T-helper 22 cell (primary cell): ENCODE data around the gene PCNP.
"Not testable (repeated sequence)": the region's sequence is repeated elsewhere in the genome, so short reads cannot be mapped to it uniquely, and the experiment has no call there.

Source experiments
- DNase-seq: peaks from one replicate; pipeline ENCODE4 v3.0.0-alpha.2; 2020; ENCODE audit warnings: low read depth

PCNP gene, protein sequence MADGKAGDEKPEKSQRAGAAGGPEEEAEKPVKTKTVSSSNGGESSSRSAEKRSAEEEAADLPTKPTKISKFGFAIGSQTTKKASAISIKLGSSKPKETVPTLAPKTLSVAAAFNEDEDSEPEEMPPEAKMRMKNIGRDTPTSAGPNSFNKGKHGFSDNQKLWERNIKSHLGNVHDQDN

DNA sequence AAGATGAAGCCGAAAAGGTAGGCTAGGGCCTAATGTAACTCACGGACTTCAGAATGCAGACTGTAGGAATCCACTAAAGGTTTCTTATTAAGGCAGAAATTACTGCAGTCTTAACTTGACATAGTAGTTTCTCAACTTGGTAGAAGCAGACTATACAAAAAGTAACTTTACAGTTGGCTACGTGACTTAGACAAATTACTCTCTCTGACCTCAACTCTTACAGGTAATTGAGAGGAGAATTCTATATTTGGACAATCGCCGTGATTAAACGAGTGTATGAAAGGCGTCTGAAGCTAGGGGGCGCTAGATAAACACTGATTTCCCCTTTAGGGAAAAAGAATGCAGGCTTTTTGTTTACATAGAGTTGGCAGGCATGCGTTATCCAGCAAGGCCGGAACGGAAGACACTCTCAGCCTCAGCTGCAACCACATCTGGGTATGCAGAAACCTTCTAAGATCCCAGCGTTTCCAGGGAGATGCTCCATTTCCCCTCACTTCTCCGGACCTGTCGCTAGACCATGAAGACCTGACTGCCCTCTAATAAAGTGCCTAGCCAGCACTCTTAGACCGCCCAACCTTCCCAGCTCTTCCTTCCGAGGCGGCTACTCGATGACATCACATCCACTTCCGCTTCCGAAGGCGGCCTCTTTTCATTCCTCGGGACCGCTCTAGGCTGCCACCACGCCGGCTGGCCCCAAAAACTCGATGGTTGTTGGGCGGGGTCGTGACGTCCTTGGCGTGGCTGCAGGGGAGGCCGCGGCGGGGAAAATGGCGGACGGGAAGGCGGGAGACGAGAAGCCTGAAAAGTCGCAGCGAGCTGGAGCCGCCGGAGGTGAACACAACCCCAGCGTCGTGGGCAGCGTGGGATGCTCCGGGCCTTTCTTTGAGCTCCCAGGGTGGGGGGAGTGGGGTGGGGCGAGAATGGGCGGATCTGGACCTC is at the start of gene PCNP:
PCNP (plus strand) TSS at position 732 of the 939 bp plus-strand sequence; CDS start at position 768, 36 bp downstream.
- DNase-seq, result peak; percentile 98

DNA sequence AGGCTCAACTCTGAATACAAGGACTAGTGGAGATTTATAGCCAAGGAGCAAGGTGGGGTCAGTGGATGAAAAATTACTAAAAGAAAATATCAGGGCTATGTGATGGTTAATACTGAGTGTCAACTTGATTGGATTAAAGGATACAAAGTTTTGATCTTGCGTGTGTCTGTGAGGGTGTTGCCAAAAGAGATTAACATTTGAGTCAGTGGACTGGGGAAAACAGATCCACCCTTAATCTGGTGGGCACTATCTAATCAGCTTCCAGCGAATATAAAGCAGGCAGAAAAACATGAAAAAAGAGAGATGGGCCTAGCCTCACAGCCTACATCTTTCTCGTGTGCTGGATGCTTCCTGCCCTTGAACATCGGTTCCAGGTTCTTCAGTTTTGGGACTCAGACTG is 46.5 kb upstream of the PCNP start:
- DNase-seq, result no peak

DNA sequence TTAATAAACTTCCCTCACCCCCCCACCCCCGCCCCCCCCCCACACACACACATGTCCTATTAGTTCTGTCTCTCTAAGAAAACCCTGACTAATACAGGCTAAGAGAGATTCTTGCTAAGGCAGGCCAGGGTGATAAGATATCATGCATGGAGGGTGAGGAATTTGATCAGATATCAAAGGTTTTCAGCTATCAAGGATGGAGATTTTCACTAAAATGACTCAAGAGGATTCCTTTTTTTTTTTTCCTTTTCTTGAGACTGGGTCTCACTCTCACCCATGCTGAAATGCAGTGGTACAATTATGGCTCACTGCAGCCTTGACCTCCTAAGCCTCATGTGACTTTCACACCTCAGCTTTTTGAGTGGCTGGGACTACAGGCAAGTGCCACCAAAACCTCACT is 46.1 kb upstream of the PCNP start:
- no peak for DNase-seq

DNA sequence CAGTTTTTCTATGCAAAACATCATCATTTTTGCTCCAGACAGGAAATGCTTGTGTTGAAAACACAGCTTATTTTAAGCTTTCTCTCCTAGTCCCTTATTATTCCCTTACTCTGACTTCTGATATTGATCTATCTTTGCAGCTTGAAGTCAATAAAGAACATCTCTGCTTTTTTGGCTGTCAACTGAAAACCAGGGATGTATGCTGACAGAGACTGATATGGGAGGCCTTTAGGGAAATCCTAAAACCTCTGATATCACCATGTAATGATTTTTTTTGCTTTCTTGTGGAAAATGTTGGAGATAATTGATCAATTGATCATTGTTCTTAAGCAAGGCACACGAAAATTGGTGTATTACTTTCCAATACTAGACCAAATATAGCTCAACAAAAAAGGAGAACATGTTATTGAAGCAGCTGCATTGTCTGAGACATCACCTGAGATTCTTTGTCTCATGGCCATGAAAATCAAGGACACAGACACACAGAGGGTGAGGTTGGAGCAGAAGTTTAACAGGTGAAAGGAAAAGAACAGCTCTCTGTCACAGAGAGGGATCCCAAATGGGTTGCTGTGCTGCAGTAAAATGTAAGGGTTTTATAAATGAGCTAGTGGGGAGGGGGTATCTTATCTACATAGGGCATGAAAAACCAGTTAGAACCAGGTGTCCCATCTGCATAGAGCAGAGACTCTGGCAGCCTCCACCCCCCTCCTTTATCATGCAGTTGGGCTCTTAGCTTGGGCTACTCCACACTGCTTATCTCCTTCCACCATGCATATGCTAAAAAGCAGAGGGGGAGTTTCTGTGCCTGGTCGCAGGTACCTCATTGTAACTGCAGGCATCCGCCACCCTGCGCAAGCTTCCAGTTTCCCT is 43.9 kb upstream of the PCNP start:
- no peak for DNase-seq

DNA sequence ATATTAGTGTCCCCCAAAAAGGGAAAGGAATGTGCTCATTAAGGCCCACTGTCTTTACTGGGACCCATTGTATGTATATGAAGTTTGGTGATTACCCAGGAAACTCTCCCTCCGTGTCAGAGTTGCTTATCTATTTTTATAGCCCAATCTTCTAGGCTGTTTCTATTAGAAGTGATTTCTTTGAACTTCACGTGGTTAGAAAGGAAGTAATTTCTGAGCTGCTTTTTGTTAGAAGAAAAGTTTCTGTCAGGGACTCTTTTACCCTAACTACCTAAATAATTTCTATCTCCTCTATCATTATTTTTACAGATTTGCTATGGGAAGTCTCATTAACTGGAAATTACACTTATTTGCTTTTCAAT is 43.3 kb upstream of the PCNP start:
- DNase-seq, result no peak

DNA sequence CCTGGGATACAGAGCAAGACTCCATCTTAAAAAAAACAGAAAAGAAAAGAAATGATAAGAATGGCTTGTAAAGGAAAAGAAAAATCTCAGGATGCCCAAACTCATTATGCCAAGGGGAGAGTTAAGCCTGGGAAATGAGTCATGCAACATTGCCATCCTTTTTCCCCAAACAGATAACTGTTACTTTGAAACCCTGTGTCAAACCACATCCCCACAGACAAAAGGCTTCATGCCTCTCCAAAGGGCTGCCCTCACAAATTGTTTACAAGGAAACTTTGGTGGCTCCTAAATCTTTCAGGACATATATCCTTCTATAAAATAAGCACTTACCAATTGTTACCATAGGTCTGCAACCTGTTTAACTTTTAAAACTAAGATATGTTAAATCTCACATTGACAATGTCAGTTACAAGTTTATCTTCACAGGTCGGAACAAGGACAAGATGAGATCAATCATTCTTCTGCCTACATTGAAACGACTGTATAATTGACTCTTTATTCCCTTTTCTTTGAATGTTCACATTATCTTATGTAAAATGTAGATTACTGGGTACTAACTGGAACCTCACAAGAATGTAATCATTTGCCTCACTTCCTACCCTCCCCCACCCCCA is 42.4 kb upstream of the PCNP start:
- no peak for DNase-seq

DNA sequence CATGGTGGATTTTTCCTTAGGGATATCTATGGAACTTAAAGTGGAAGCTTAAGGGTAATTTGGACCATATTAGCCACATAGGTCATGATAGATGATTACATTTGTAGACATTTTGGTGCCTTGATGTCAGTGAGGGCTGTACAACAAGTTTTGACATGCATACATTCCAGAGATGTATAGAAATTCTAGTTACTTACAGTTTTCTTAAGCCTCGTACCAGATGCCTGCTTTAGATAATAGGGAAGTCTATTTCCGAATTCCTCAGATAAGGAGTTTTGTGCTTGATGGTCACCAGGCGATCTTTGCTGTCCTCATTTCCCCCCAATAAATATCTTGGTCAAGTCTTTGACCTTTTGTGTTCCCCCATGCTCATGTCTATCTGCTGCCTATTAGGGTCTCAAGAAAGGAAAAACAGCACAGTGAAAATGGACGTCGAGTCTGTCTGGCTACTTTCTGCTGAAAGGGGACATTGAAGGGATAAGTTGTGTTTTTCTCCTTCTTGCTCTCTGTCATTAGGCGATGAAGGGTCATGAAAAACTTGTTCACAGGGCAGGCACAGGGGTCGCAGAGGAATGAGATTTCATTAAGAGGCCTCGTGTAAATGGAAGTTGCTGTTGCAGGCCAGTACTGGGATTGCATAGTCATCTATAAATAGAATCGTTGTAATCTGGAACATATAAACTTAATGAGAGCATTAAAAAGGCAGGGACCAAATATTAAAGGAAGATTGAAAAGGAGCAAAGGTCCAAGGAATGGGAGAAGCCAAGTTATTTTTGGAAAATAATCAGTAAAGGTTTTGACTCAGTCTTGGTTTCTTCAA is 41.0 kb upstream of the PCNP start:
- DNase-seq, result no peak

DNA sequence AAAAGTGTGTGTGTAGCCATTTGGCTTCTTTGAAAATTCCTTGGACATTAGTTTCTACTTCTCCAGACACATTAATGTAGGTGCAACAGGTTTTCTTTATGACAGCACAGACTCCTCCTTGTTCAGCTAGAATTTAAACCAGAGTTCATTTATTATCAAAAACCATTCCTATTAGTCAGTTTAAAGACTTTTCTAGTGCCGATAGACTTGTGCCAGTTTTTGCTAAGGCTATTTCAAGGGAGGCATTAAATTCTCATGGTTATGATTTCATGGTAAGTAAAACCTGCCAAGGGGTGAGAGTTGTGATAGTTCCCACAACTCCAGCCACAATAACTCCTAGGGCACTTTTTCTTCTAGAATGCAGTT is 40.4 kb upstream of the PCNP start:
- no peak for DNase-seq

DNA sequence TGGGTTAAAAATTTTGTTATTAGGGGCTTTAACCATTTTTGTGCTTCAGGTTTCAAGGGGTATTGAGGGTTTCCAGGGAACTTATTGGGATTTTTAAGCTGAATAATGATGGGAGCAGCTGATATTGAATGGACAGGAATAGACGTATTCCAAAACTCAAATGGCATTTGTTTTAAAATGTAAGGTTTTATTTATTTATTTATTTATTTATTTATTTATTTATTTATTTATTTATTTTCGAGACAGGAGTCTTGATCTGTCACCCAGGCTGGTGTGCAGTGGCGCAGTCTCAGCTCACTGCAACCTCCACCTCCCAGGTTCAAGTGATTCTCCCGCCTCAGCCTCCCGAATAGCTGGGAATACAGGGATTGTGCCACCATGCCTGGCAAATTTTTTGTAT is 38.8 kb upstream of the PCNP start:
- DNase-seq, result no peak

DNA sequence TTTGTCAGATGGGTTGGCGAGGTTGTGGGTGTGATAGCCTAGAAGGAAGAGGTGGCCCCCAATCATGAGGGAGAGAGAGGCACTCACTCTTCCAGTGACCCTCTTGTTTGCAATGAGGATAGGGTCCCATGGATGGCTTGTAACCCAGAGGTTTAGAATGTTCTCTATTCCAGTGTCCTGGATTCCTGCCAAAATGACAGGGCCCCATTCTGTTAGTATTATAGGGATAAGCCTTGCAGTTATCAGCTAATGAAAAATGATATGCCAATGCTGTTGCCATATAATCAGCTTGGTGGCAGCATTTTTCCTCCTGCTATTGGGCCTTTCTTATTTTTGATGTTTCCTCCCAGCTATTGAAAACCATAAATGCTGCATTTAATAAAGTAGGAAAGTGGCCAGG is 37.7 kb upstream of the PCNP start:
- DNase-seq, result no peak

DNA sequence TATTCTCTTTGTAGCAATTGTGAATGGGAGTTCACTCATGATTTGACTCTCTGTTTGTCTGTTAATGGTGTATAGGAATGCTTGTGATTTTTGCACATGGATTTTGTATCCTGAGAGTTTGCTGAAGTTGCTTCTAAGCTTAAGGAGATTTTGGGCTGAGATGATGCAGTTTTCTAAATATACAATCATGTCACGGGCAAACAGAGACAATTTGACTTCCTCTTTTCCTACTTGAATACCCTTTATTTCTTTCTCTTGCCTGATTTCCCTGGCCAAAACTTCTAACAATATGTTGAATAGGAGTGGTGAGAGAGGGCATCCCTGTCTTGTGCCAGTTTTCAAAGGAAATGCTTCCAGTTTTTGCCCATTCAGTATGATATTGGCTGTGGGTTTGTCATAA is 37.0 kb upstream of the PCNP start:
- not testable (repeated sequence) for DNase-seq

DNA sequence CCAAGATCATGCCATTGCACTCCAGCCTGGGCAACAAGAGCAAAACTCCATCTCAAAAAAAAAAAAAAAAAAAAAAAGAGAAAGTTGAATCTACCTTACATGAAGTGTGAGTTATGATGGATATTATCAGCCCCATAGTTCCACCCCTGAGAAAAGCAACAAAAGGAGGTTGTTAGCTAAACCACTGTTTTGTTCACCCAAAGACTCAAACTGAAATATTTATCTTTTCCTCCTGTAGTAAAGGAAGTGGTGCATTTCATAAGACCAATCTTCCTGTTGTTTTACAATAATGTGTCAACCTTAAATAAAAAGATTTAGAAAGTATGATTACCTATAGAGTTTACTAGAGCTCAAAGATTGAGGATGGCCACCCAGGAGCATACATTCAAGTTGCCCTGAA is 31.0 kb upstream of the PCNP start:
- DNase-seq, result no peak

DNA sequence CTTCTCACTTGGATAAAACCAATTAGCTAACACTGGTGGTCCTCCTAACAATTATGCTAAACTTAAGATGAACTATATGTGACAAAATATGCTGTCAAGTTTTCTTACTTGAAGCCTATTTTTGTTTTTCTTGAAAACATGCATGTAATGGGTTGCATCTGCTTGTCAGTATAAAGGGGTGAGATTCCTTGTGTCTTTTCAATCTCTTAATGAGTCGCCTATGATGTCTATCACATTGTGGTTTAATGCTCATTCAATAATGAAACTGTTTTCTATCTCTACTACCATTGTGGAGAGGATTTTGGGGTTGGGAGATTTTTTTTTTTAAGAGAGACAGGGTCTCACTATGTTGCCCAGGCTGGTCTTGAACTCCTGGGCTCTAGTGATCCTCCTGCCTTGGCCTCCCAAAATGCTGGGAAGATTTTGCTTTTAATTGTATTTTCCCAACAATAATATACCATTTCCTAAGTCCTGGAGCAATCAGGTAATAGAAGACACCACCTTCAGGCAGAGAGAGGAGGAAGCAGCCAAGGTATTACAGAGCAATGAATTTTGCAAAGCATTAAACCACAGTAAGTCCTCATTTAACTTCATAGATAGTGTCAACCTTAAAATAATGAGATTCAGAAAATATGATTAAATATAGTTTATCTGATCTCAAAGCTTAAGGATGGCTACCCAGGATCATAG is 29.7 kb upstream of the PCNP start:
- DNase-seq, result no peak

DNA sequence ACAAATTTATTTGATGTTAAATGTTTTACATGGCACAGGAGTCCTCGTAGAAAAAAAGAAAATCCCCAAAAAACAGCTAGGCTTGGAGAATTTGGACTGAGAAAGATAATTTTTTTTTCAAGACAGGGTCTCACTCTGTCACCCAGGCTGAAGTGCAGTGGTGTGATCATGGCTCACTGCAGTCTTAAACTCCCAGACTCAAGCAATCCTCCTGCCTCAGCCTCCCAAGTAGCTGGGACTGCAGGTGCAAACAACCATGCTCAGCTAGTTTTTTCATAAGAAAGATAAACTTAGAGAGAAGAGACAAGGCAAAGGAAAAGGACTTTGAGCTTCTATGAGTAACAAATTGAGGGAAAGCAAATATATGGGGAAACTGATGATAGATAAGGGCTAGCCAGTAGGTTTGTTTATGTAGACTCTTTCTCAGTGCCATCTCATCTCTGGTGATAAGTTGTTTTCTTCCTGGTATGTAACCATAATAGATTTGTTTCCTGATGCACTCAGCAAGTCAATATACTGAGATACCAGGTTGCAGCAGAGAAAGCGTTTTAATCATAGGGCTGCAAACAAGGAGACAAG is 25.4 kb upstream of the PCNP start:
- no peak for DNase-seq

DNA sequence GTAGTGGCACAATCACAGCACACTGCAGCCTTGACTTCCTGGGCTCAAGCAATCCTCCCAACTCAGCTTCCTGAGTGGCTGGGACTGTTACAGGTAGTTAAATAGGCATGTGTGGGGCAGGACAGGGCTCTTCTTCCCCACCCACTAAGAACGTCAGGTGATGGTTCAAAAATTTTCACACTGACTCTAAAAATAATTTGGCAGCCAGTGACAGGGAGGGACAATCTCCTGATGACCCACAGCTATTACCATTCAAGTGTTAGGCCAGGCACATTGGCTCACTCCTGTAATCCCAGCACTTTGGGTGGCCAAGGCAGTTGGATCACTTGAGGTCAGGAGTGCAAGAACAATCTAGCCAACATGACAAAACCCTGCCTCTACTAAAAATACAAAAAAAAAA is 24.5 kb upstream of the PCNP start:
- no peak for DNase-seq

DNA sequence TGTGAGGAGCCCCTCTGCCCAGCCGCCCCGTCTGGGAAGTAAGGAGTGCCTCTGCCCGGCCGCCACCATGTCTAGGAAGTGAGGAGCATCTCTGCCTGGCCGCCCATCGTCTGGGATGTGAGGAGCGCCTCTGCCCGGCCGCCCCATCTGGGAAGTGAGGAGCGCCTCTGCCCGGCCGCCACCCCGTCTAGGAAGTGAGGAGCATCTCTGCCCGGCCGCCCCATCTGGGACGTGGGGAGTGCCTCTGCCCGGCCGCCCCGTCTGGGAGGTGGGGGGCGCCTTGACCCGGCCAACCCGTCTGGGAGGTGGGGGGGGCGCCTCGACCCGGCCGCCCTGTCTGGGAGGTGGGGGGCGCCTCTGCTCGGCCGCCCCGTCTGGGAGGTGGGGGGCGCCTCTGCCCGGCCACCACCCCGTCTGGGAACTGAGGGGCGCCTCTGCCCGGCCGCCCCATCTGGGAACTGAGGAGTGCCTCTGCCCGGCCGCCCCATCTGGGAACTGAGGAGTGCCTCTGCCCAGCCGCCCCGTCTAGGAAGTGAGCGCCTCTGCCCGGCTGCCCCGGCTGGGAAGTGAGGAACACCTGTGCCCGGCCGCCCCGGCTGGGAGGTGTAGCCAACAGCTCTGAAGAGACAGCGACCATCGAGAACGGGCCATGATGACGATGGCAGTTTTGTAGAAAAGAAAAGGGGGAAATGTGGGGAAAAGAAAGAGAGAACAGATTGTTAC is 22.5 kb upstream of the PCNP start:
- not testable (repeated sequence) for DNase-seq

DNA sequence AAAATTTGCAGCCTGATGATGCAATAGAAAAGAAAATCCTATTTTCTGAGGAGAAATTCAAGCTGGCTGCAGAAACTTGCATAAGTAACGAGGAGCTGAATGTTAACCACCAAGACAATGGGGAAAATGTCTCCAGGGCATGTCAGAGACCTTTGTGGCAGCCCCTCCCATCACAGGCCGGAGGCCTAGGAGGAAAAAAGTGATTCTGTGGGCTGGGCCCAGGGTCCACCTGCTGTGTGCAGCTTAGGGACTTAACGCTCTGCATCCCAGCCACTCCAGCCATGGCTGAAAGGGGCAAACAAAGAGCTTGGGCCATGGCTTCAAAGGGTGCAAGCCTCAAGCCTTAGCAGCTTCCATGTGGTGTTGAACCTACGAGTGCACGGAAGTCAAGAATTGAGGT is 20.6 kb upstream of the PCNP start:
- not testable (repeated sequence) for DNase-seq

DNA sequence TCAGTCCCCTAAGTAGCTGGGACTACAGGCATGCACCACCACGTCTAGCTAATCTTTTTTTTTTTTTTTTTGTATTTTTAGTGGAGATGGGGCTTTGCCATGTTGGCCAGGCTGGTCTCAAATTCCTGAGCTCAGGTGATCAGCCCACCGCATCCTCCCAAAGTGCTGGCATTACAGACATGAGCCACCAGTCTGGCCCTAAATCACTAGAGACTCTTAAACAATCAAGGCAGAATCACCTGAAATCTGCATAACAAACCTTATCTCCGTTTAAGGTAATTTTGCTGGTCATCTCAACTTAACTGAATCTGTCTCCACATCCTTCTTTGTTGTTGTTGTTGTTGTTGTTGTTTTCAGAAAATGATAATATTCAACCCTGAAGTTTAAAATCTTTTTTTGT is 17.9 kb upstream of the PCNP start:
- no peak for DNase-seq

DNA sequence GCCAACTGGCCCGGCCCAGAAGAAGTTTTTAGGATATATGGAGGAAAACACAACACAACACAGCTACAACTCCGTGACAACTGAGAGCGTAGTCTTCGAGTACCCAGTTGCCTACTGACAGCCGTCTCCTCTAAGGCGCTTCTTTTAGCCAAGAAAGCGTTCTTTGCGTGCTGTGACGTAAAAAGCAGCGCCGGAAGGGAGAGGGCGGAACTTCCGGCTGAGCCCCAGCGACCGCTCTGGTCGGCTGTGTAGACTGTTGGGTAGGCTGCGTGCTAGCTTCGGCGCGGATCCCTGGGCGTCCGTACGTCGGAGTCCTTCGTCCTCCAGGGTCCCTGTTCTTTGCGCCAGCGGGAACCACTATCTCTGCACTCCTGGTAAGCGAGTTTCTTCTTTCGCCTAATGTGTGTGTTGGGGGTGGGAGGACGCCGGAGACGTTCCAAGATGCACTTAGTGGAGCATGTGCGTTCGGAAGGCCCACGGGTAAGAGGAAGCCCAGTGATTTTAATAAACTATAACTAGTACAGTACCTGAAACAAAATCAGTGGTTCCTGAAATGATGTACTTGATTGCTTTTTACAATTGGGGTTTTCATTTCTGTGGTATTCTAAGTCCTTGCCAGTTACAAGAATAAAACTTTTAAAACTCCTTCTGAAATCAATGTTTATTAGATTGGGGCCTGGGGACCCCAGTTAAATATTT is 12.2 kb upstream of the PCNP start, which contains the start of gene TRMT10C:
TRMT10C (plus strand) TSS at position 239 of the 699 bp plus-strand sequence. CDS start 2,914 bp downstream, outside the sequence.
- peak; percentile 82 for DNase-seq
